Hepatocyte (in vitro differentiated cells): Measurements from ENCODE around the gene FAM174C. TPM values are rescaled to one million over a fixed set of nuclear protein-coding genes. Genes with fewer than 3 reads are reported as not detected.

Experiments used
- DNase-seq: peaks from one replicate; pipeline ENCODE4 v3.0.0-alpha.2; 2016; ENCODE audit warnings: low spot score
- H2AFZ ChIP-seq: fragments of 200-600 bp; sonication (generic); 2 replicates; pipeline ENCODE4 v1.6.0; 2016; ENCODE audit warnings: antibody characterized with exemption, mild to moderate bottlenecking
- H3K27ac ChIP-seq: fragments of 200-600 bp; sonication (generic); 2 replicates; pipeline ENCODE4 v1.5.1; 2016; ENCODE audit warnings: mild to moderate bottlenecking
- H3K27me3 ChIP-seq: fragments of 200-600 bp; sonication (generic); 2 replicates; pipeline ENCODE4 v1.6.1; 2016
- H3K36me3 ChIP-seq: fragments of 200-600 bp; sonication (generic); replicated peaks from 2 replicates; pipeline ENCODE4 v1.5.1; 2016; ENCODE audit warnings: low read depth; ENCODE audit not compliant: insufficient read depth
- H3K4me1 ChIP-seq: fragments of 200-600 bp; sonication (generic); 2 replicates; pipeline ENCODE4 v1.5.1; 2016; ENCODE audit warnings: mild to moderate bottlenecking, moderate library complexity; ENCODE audit not compliant: insufficient read depth
- H3K4me2 ChIP-seq: fragments of 200-600 bp; sonication (generic); 2 replicates; pipeline ENCODE4 v1.6.0; 2016
- H3K4me3 ChIP-seq: fragments of 200-600 bp; sonication (generic); 2 replicates; pipeline ENCODE4 v1.5.1; 2016; ENCODE audit warnings: mild to moderate bottlenecking
- H3K79me2 ChIP-seq: fragments of 200-600 bp; sonication (generic); 2 replicates; pipeline ENCODE4 v1.6.0; 2017; ENCODE audit warnings: mild to moderate bottlenecking
- H3K9me2 ChIP-seq: fragments of 200-600 bp; sonication (generic); replicated peaks from 2 replicates; pipeline ENCODE4 v1.6.0; 2017; ENCODE audit warnings: mild to moderate bottlenecking; ENCODE audit not compliant: insufficient read depth
- H3K9me3 ChIP-seq: fragments of 200-600 bp; sonication (generic); 2 replicates; pipeline ENCODE4 v1.5.1; 2016; ENCODE audit warnings: low read depth, mild to moderate bottlenecking
- H4K20me1 ChIP-seq: fragments of 200-600 bp; sonication (generic); 2 replicates; pipeline ENCODE4 v1.6.0; 2016; ENCODE audit warnings: mild to moderate bottlenecking; ENCODE audit not compliant: insufficient read depth, poor library complexity, severe bottlenecking
- CTCF ChIP-seq: fragments of 200-600 bp; sonication (generic); IDR thresholded peaks from 2 replicates; pipeline ENCODE4 v1.5.1; 2016; ENCODE audit warnings: antibody characterized with exemption, mild to moderate bottlenecking; ENCODE audit not compliant: poor library complexity
- EZH2 ChIP-seq: fragments of 200-600 bp; sonication (generic); IDR thresholded peaks from 2 replicates; pipeline ENCODE4 v1.6.1; 2016; ENCODE audit warnings: antibody characterized with exemption, mild to moderate bottlenecking, borderline replicate concordance
- EZH2phosphoT487 ChIP-seq: fragments of 200-600 bp; sonication (generic); IDR thresholded peaks from one replicate; pipeline ENCODE4 v1.6.1; 2018; ENCODE audit warnings: antibody characterized with exemption, mild to moderate bottlenecking, low read depth, moderate library complexity; ENCODE audit not compliant: unreplicated experiment, severe bottlenecking
- WGBS: methylation state at CpG from one replicate; pipeline ENCODE4 v1.1.6; 2016; ENCODE audit warnings: low lambda C conversion rate; ENCODE audit errors: missing lambda C conversion rate; 5-methylcytosine and 5-hydroxymethylcytosine counted together
- polyA plus RNA-seq: library from polyadenylated mRNA; unstranded; fragments of >200 nt; fragmentation: Nextera tagmentation; extraction: Ambion mirVana; gene quantifications from 2 replicates; pipeline ENCODE4 v1.2.1, GENCODE V29; 2016
- total RNA-seq: library from RNA; depleted of rRNA; stranded (reverse); fragments of >200 nt; gene quantifications from 2 replicates; pipeline ENCODE4 v1.2.3, GENCODE V29; 2014

FAM174C gene
- total and polyA plus RNA-seq, 2 experiments from 2014 or later = 25.5 to 79.9 TPM

GRCh38 chr19:1248139-1248785 lies 27.1 kb upstream of the FAM174C start, which contains the start of gene MIDN:
Gene MIDN (plus strand): TSS chr19:1248583. CDS start chr19:1250297, 1,714 bp downstream.
- Histone ChIP-seq H3K79me2 (peaks cover 38% of the 10 kb centered on the region), H3K27ac (peak within 1 kb of the TSS; percentile 100), H3K4me3 (peak within 1 kb of the TSS; percentile 74), H3K4me1 (peaks cover 40% of the 10 kb centered on the region), H3K36me3 (no peaks in the 10 kb centered on the region), H3K4me2 (peak within 1 kb of the TSS; percentile 90), H3K27me3 (no peaks in the 10 kb centered on the region), H2AFZ (peak within 1 kb of the TSS; percentile 32), H3K9me2 (no peaks in the 10 kb centered on the region), H4K20me1 (peaks cover 14% of the 10 kb centered on the region), H3K9me3 (no peaks in the 10 kb centered on the region)
- 2% methylated on average over 30 of the region's 60 CpGs for WGBS
- DNase-seq = peak; percentile 94
- TF ChIP-seq EZH2 (no peak), CTCF (peak; percentile 44)

- H3K9me2 ChIP-seq = no peaks in the 10 kb centered on the region
- H3K4me2 ChIP-seq = peak overlapping the region; percentile 90
- no peaks in the 10 kb centered on the region for H3K9me3 ChIP-seq
- no peaks in the 10 kb centered on the region for H3K36me3 ChIP-seq
- H3K27me3 ChIP-seq = no peaks in the 10 kb centered on the region
- no peak for TF ChIP-seq EZH2phosphoT487
- peak; percentile 79 for TF ChIP-seq CTCF
- peak overlapping the region; percentile 100 for H3K27ac ChIP-seq
- H4K20me1 ChIP-seq = peaks cover 16% of the 10 kb centered on the region
- peaks cover 42% of the 10 kb centered on the region for H3K4me1 ChIP-seq
- H2AFZ ChIP-seq = peak overlapping the region; percentile 32
- DNase-seq = peak; percentile 90
- WGBS = 1% methylated on average over 39 of the region's 74 CpGs
- peaks cover 37% of the 10 kb centered on the region for H3K79me2 ChIP-seq
- H3K4me3 ChIP-seq = peak overlapping the region; percentile 74
Measured at GRCh38 chr19:1248786-1249297, 26.5 kb upstream of the FAM174C start.

GRCh38 chr19:1249298-1249989 lies 25.9 kb upstream of the FAM174C start:
- no peaks in the 10 kb centered on the region for H3K27me3 ChIP-seq
- peaks cover 43% of the 10 kb centered on the region for H3K4me1 ChIP-seq
- H3K9me3 ChIP-seq = no peaks in the 10 kb centered on the region
- peak; percentile 99 for DNase-seq
- H3K27ac ChIP-seq = peak overlapping the region; percentile 100
- under 1% methylated on average over 43 of the region's 102 CpGs for WGBS
- peak overlapping the region; percentile 91 for H3K4me2 ChIP-seq
- peaks cover 22% of the 10 kb centered on the region for H4K20me1 ChIP-seq
- TF ChIP-seq EZH2 (no peak), CTCF (no peak), EZH2phosphoT487 (no peak)
- H3K4me3 ChIP-seq = peak overlapping the region; percentile 83
- H3K36me3 ChIP-seq = no peaks in the 10 kb centered on the region
- peaks cover 41% of the 10 kb centered on the region for H3K79me2 ChIP-seq
- no peak overlapping the region for H2AFZ ChIP-seq
- H3K9me2 ChIP-seq = no peaks in the 10 kb centered on the region
